Measurements from ENCODE around the gene CDC20B.
A peak's percentile ranks its signal among the peaks of the same experiment; 100 is the strongest.

Gene CDC20B

DNA sequence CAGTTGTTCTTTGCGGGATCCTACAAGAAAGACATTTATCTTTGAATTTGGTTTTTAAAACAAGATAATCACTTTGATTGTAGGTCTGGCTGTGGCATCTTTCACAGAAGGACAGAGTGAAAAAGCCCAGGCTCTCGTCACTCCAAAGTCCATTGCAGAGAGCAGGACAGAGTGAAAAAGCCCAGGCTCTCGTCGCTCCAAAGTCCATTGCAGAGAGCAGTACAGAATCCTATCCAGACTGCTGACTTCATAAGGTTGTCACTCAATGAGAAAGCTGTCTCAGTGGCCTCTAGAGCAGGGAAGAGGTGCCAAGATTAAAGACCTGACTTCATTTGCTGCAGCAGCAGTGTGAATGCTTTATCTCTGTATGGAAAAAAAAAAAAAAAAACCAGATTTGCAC, 29.4 kb downstream of the CDC20B start:
- WGBS (ENCODE audit: extremely low coverage, insufficient coverage, low lambda C conversion rate), result no CpG with 5 or more reads among the region's 4 CpGs

DNA sequence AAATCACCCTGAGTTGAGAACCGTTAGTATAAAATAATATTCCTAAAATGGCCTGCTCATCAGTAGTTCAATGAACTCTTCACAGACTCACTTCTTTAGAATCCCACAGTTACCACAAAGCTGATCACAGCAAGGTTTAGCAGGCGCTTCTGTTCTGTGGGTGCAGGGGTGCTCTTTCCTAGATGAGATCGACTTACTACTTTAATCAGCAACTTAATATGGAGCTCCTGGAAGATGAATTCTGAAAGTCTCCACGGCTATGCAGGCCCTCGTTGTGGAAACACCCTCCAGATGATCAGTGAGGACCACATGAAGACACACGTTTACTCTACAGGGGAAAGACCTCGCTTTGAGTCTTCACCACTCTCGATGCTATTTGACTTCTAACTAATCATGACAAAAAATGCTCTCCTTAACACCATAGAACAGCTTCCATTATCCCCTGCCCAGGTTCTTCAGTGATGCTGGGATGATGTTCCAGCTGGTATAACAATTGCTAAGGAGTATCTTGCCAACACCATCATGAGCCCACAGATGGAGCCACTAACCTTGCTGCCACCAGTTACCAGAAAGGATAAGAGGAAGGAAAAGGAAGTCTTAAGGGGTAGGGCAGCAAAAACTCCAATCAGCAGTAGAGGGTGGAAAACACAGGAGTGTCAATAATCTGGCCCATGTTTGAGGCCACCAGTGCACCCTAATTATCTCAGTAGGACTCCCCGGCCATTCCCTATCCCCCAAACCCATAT, 30.9 kb downstream of the CDC20B start:
- Histone ChIP-seq H4K8ac (ENCODE audit: low read depth, low read length) (no peak overlapping the region), H3K4me1 (ENCODE audit: control insufficient read depth, low read depth, low read length) (no peaks in the 10 kb centered on the region), H3K27me3 (ENCODE audit: insufficient read depth, low read length, poor library complexity) (no peaks in the 10 kb centered on the region), H3K56ac (ENCODE audit: low read length) (no peak overlapping the region), H3K79me1 (ENCODE audit: low read length) (no peaks in the 10 kb centered on the region), H3K4me3 (ENCODE audit: low read length) (no peak overlapping the region), H4K5ac (ENCODE audit: low read length) (no peak overlapping the region), H2BK120ac (ENCODE audit: low read depth, low read length) (no peak overlapping the region), H3K4me2 (ENCODE audit: low read length) (no peak overlapping the region), H3K36me3 (ENCODE audit: control insufficient read depth, insufficient read depth, low read length) (no peaks in the 10 kb centered on the region), H3K18ac (ENCODE audit: low read length) (no peak overlapping the region), H3K27ac (ENCODE audit: low read depth, low read length) (no peak overlapping the region), H2AK5ac (ENCODE audit: low read length) (no peak overlapping the region), H3K4ac (ENCODE audit: low read depth, low read length) (no peak overlapping the region), H3K9ac (ENCODE audit: low read length) (no peak overlapping the region), H2BK15ac (replicated peaks; ENCODE audit: low read depth) (no peak overlapping the region), H3K79me2 (ENCODE audit: control insufficient read depth, insufficient read depth, low read length) (no peaks in the 10 kb centered on the region), H2BK5ac (ENCODE audit: low read length) (no peak overlapping the region), H3K23ac (ENCODE audit: low read length) (no peak overlapping the region)
- DNase-seq, result peak; percentile 15
- WGBS (ENCODE audit: extremely low coverage, insufficient coverage, low lambda C conversion rate), result no CpG with 5 or more reads among the region's 9 CpGs

More for the DNA sequence above, 29.4 kb downstream of the CDC20B start:
- no peak overlapping the region for H2BK120ac ChIP-seq (ENCODE audit: low read depth, low read length)
- H3K4me2 ChIP-seq (ENCODE audit: low read length), result no peak overlapping the region
- no peak overlapping the region for H3K4me3 ChIP-seq (ENCODE audit: low read length)
- no peaks in the 10 kb centered on the region for H3K79me1 ChIP-seq (ENCODE audit: low read length)
- H4K5ac ChIP-seq (ENCODE audit: low read length), result no peak overlapping the region
- no peak for DNase-seq
- peak overlapping the region; percentile 22 for H3K56ac ChIP-seq (ENCODE audit: low read length)
- no peaks in the 10 kb centered on the region for H3K79me2 ChIP-seq (ENCODE audit: control insufficient read depth, insufficient read depth, low read length)
- H3K4me1 ChIP-seq (ENCODE audit: control insufficient read depth, low read depth, low read length), result no peaks in the 10 kb centered on the region
- no peak overlapping the region for H3K4ac ChIP-seq (ENCODE audit: low read depth, low read length)
- H3K23ac ChIP-seq (ENCODE audit: low read length), result no peak overlapping the region
- no peak overlapping the region for H3K18ac ChIP-seq (ENCODE audit: low read length)
- no peak overlapping the region for H4K8ac ChIP-seq (ENCODE audit: low read depth, low read length)
- no peak overlapping the region for H3K9ac ChIP-seq (ENCODE audit: low read length)
- H3K27me3 ChIP-seq (ENCODE audit: insufficient read depth, low read length, poor library complexity), result no peaks in the 10 kb centered on the region
- H3K36me3 ChIP-seq (ENCODE audit: control insufficient read depth, insufficient read depth, low read length), result no peaks in the 10 kb centered on the region
- no peak overlapping the region for H3K27ac ChIP-seq (ENCODE audit: low read depth, low read length)
- H2BK5ac ChIP-seq (ENCODE audit: low read length), result no peak overlapping the region
- no peak overlapping the region for H2BK15ac ChIP-seq (replicated peaks; ENCODE audit: low read depth)
- H2AK5ac ChIP-seq (ENCODE audit: low read length), result no peak overlapping the region

DNA sequence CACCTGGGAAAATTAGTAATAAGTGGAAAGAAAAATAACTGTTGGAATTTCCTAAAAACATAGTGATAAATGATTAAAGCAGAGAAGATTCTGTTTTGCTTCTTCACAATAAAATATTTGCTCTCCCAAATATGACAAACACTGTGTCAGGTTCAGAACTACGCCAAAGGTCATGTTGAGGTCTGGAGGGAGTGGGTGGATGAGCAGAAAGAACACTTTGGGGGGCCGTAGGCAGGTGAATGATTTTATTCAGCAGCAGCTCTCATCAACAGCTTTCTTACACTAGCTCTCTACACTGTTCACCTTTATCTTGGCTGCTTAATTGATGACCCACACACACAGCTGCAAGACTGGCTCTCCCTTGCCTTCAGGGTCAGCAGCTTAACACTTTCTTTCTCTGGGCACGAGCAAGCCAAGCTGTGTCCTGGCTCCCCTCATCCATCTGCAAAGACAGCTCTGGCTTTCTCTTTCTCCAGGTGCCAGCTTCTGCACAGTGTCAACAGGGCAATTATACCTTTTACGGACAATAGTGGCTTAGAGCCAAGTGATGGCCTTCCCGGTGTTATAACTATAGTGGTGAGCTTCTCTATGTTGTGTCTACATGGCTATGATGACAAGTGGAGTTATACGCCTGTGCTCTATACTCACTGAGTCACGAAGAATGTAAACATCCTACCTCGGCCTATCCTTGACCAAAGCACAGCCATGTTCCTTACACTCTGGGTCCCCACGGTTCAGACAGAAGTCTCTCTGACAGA, 31.9 kb downstream of the CDC20B start:
- no peak overlapping the region for H3K27ac ChIP-seq (ENCODE audit: low read depth, low read length)
- no peaks in the 10 kb centered on the region for H3K27me3 ChIP-seq (ENCODE audit: insufficient read depth, low read length, poor library complexity)
- no peak overlapping the region for H2AK5ac ChIP-seq (ENCODE audit: low read length)
- H3K79me2 ChIP-seq (ENCODE audit: control insufficient read depth, insufficient read depth, low read length), result no peaks in the 10 kb centered on the region
- H3K4ac ChIP-seq (ENCODE audit: low read depth, low read length), result no peak overlapping the region
- H3K56ac ChIP-seq (ENCODE audit: low read length), result no peak overlapping the region
- H3K9ac ChIP-seq (ENCODE audit: low read length), result no peak overlapping the region
- H3K18ac ChIP-seq (ENCODE audit: low read length), result no peak overlapping the region
- DNase-seq, result no peak
- H3K36me3 ChIP-seq (ENCODE audit: control insufficient read depth, insufficient read depth, low read length), result no peaks in the 10 kb centered on the region
- H2BK15ac ChIP-seq (replicated peaks; ENCODE audit: low read depth), result no peak overlapping the region
- H3K4me2 ChIP-seq (ENCODE audit: low read length), result no peak overlapping the region
- no peak overlapping the region for H3K4me3 ChIP-seq (ENCODE audit: low read length)
- H4K8ac ChIP-seq (ENCODE audit: low read depth, low read length), result no peak overlapping the region
- no peak overlapping the region for H2BK5ac ChIP-seq (ENCODE audit: low read length)
- no peak overlapping the region for H2BK120ac ChIP-seq (ENCODE audit: low read depth, low read length)
- no peak overlapping the region for H3K23ac ChIP-seq (ENCODE audit: low read length)
- no peaks in the 10 kb centered on the region for H3K79me1 ChIP-seq (ENCODE audit: low read length)
- WGBS (ENCODE audit: extremely low coverage, insufficient coverage, low lambda C conversion rate), result no CpG with 5 or more reads among the region's 9 CpGs
- no peaks in the 10 kb centered on the region for H3K4me1 ChIP-seq (ENCODE audit: control insufficient read depth, low read depth, low read length)
- no peak overlapping the region for H4K5ac ChIP-seq (ENCODE audit: low read length)

DNA sequence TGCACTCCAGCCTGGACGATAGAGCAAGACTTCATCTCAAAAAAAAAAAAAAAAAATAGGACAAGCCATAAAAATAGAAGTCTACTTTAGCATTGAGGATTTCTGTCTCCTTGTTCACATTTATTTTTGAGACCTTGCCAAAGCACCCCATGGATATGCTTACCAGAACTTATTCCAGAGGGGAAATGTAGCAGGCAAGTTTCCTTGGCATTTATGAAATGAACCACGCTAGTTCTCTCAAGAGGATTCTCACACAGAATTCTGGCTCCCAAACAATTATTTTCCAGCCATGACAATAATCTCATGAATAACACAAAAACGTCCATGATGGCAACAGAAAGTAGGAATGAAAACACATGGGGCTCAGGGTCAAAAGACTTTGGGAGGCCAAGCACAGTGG, 36.5 kb downstream of the CDC20B start:
- H2BK120ac ChIP-seq (ENCODE audit: low read depth, low read length), result no peak overlapping the region
- no peak overlapping the region for H3K23ac ChIP-seq (ENCODE audit: low read length)
- H3K4me3 ChIP-seq (ENCODE audit: low read length), result no peak overlapping the region
- H3K4me2 ChIP-seq (ENCODE audit: low read length), result no peak overlapping the region
- no peak overlapping the region for H2BK15ac ChIP-seq (replicated peaks; ENCODE audit: low read depth)
- no peak overlapping the region for H4K5ac ChIP-seq (ENCODE audit: low read length)
- H3K56ac ChIP-seq (ENCODE audit: low read length), result no peak overlapping the region
- no peak overlapping the region for H2AK5ac ChIP-seq (ENCODE audit: low read length)
- no CpG with 5 or more reads among the region's 3 CpGs for WGBS (ENCODE audit: extremely low coverage, insufficient coverage, low lambda C conversion rate)
- H3K4ac ChIP-seq (ENCODE audit: low read depth, low read length), result no peak overlapping the region
- H3K79me2 ChIP-seq (ENCODE audit: control insufficient read depth, insufficient read depth, low read length), result no peaks in the 10 kb centered on the region
- no peak for DNase-seq
- no peaks in the 10 kb centered on the region for H3K4me1 ChIP-seq (ENCODE audit: control insufficient read depth, low read depth, low read length)
- H3K27ac ChIP-seq (ENCODE audit: low read depth, low read length), result no peak overlapping the region
- H3K36me3 ChIP-seq (ENCODE audit: control insufficient read depth, insufficient read depth, low read length), result no peaks in the 10 kb centered on the region
- no peak overlapping the region for H3K18ac ChIP-seq (ENCODE audit: low read length)
- no peak overlapping the region for H2BK5ac ChIP-seq (ENCODE audit: low read length)
- H4K8ac ChIP-seq (ENCODE audit: low read depth, low read length), result no peak overlapping the region
- H3K79me1 ChIP-seq (ENCODE audit: low read length), result no peaks in the 10 kb centered on the region
- no peaks in the 10 kb centered on the region for H3K27me3 ChIP-seq (ENCODE audit: insufficient read depth, low read length, poor library complexity)
- no peak overlapping the region for H3K9ac ChIP-seq (ENCODE audit: low read length)

DNA sequence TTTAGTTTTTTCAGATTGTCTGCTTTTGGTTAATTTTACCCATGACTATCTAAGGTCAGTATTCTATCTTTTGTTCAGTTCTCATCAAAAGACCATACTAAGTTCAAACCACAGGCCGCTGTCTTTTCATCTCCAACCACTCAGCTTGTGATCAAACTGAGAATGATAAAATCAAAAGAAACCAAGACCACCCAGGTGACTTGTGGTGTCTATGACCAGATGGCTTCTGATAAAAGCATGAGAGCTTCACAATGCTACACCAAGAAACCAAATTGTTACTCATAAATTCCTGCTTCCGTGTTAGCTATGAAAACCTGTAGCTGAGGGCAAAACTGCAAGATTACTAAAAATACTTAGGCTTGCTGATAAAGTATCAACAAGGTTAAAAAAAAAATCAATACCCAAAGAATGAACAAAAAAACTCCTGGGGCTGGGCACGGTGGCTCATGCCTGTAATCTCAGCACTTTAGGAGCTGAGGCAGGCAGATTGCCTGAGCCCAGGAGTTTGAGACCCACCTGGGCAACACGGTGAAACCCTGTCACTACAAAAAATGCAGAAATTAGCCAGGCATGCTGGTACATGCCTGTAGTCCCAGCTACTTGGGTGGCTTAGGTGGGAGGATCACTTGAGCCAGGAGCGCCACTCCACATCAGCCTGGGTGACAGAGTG, 38.8 kb downstream of the CDC20B start:
- no peak overlapping the region for H3K27ac ChIP-seq (ENCODE audit: low read depth, low read length)
- no peak overlapping the region for H3K4ac ChIP-seq (ENCODE audit: low read depth, low read length)
- no peak overlapping the region for H2BK15ac ChIP-seq (replicated peaks; ENCODE audit: low read depth)
- no peaks in the 10 kb centered on the region for H3K36me3 ChIP-seq (ENCODE audit: control insufficient read depth, insufficient read depth, low read length)
- H3K4me1 ChIP-seq (ENCODE audit: control insufficient read depth, low read depth, low read length), result no peaks in the 10 kb centered on the region
- H4K8ac ChIP-seq (ENCODE audit: low read depth, low read length), result no peak overlapping the region
- H3K4me3 ChIP-seq (ENCODE audit: low read length), result no peak overlapping the region
- no peak overlapping the region for H3K18ac ChIP-seq (ENCODE audit: low read length)
- H3K4me2 ChIP-seq (ENCODE audit: low read length), result no peak overlapping the region
- H3K79me2 ChIP-seq (ENCODE audit: control insufficient read depth, insufficient read depth, low read length), result no peaks in the 10 kb centered on the region
- no CpG with 5 or more reads among the region's 5 CpGs for WGBS (ENCODE audit: extremely low coverage, insufficient coverage, low lambda C conversion rate)
- H3K9ac ChIP-seq (ENCODE audit: low read length), result no peak overlapping the region
- no peak overlapping the region for H2BK5ac ChIP-seq (ENCODE audit: low read length)
- H2BK120ac ChIP-seq (ENCODE audit: low read depth, low read length), result no peak overlapping the region
- DNase-seq, result no peak
- H3K27me3 ChIP-seq (ENCODE audit: insufficient read depth, low read length, poor library complexity), result no peaks in the 10 kb centered on the region
- H2AK5ac ChIP-seq (ENCODE audit: low read length), result no peak overlapping the region
- no peak overlapping the region for H3K23ac ChIP-seq (ENCODE audit: low read length)
- H4K5ac ChIP-seq (ENCODE audit: low read length), result no peak overlapping the region
- no peaks in the 10 kb centered on the region for H3K79me1 ChIP-seq (ENCODE audit: low read length)
- no peak overlapping the region for H3K56ac ChIP-seq (ENCODE audit: low read length)
